B cell (primary cell): ENCODE results near the gene THRB. TPM values are rescaled to one million over a fixed set of nuclear protein-coding genes. Genes with fewer than 3 reads are reported as not detected.

Experiments
- ATAC-seq: fragments of 200-7000 bp; cut with Tn5 transposase; one replicate; pipeline ENCODE4 v1.10.0; 2021; ENCODE audit warnings: low read depth, mild to moderate bottlenecking, moderate number of reproducible peaks, moderate library complexity
- CTCF ChIA-PET: fragments of 350-600 bp; sonication (Branson Sonifier 250); formaldehyde crosslinking; loops from one replicate; lab custom pipeline; 2021; ENCODE audit warnings: antibody characterized with exemption, inconsistent platforms; lab: Charles Lee
- POLR2A ChIA-PET: fragments of 350-600 bp; sonication (Branson Sonifier 250); formaldehyde crosslinking; loops from one replicate; lab custom pipeline; 2021; ENCODE audit warnings: antibody characterized with exemption; lab: Charles Lee
- DNase-seq: peaks from one replicate; pipeline ENCODE4 v3.0.0; 2013
- H2AFZ ChIP-seq: 2 replicates; pipeline ENCODE4 v1.6.1; 2012; ENCODE audit warnings: mild to moderate bottlenecking, low read depth, low read length; ENCODE audit not compliant: insufficient read depth, poor library complexity, severe bottlenecking
- H3K27ac ChIP-seq, 2 donors: 1 replicate in 1 of 2; 2 replicates in 1 of 2; pipeline ENCODE4 v1.5.1; 2012 to 2013; ENCODE audit warnings: low read length in 2 of 2, mild to moderate bottlenecking in 2 of 2, moderate library complexity in 1 of 2
- H3K27me3 ChIP-seq, 4 experiments: fragments of 200-600 bp in 1 of 4; sonication (generic) in 1 of 4; replicated peaks in 1 of 4; 1 replicate in 2 of 4; 2 replicates in 2 of 4; pipeline versions ENCODE4 v1.6.1 to v1.7.0; 2013 to 2016; ENCODE audit warnings: low read length in 3 of 4, mild to moderate bottlenecking in 2 of 4, mixed read lengths in 1 of 4, moderate library complexity in 1 of 4; ENCODE audit not compliant: insufficient read depth in 4 of 4, control insufficient read depth in 3 of 4; ENCODE audit errors: control extremely low read depth in 1 of 4
- H3K36me3 ChIP-seq, 2 experiments: replicated peaks in 1 of 2; 1 replicate in 1 of 2; 2 replicates in 1 of 2; pipeline versions ENCODE4 v1.6.1 to v1.7.1; 2013; ENCODE audit warnings: low read length in 1 of 2; ENCODE audit not compliant: insufficient read depth in 2 of 2, control insufficient read depth in 1 of 2; ENCODE audit errors: control extremely low read depth in 1 of 2, extremely low read depth in 1 of 2
- H3K4me1 ChIP-seq, 2 donors: fragments of 200-600 bp in 1 of 2; sonication (generic) in 1 of 2; 1 replicate in 1 of 2; 2 replicates in 1 of 2; pipeline versions ENCODE4 v1.5.1 to v1.6.1; 2013 to 2017; ENCODE audit warnings: low read length in 2 of 2; ENCODE audit not compliant: control insufficient read depth in 2 of 2, insufficient read depth in 2 of 2
- H3K4me2 ChIP-seq: replicated peaks from 2 replicates; pipeline ENCODE3; 2012; ENCODE audit warnings: mild to moderate bottlenecking, low read depth, low read length; ENCODE audit not compliant: poor library complexity, severe bottlenecking
- H3K4me3 ChIP-seq, 5 experiments: fragments of 200-600 bp in 1 of 5; sonication (generic) in 1 of 5; 1 replicate in 3 of 5; 2 replicates in 2 of 5; pipeline versions ENCODE4 v1.5.1 to v1.7.0; 2011 to 2016; ENCODE audit warnings: low read length in 4 of 5, mild to moderate bottlenecking in 4 of 5, low read depth in 2 of 5, control low read depth in 1 of 5, moderate library complexity in 1 of 5; ENCODE audit not compliant: insufficient read depth in 1 of 5; ENCODE audit errors: control extremely low read depth in 1 of 5, extremely low read depth in 1 of 5
- H3K79me2 ChIP-seq: fragments of 200-600 bp; sonication (generic); one replicate; pipeline ENCODE4 v1.6.0; 2016; ENCODE audit warnings: low read length; ENCODE audit not compliant: control insufficient read depth, insufficient read depth
- H3K9ac ChIP-seq: fragments of 200-600 bp; sonication (generic); 2 replicates; pipeline ENCODE4 v1.6.1; 2017; ENCODE audit warnings: mild to moderate bottlenecking, low read length, moderate library complexity
- H3K9me3 ChIP-seq, 3 donors: one replicate each; pipeline versions ENCODE4 v1.6.1 to v1.7.1; 2013; ENCODE audit warnings: low read length in 2 of 3; ENCODE audit not compliant: control insufficient read depth in 2 of 3, insufficient read depth in 1 of 3; ENCODE audit errors: control extremely low read depth in 1 of 3
- H4K20me1 ChIP-seq: 2 replicates; pipeline ENCODE4 v1.6.0; 2012; ENCODE audit warnings: mild to moderate bottlenecking, low read length; ENCODE audit not compliant: insufficient read depth, control insufficient read depth, poor library complexity, severe bottlenecking
- H3K27ac Mint-ChIP-seq: one replicate; pipeline ENCODE4 v1.8.0; 2021; ENCODE audit warnings: mixed read lengths
- H3K27me3 Mint-ChIP-seq: one replicate; pipeline ENCODE4 v1.8.0; 2021; ENCODE audit warnings: mixed read lengths
- H3K4me1 Mint-ChIP-seq: one replicate; pipeline ENCODE4 v1.8.0; 2021; ENCODE audit warnings: mixed read lengths
- H3K4me3 Mint-ChIP-seq: one replicate; pipeline ENCODE4 v1.8.0; 2021; ENCODE audit warnings: mixed read lengths
- H3K9me3 Mint-ChIP-seq: one replicate; pipeline ENCODE4 v1.8.0; 2022; ENCODE audit warnings: mixed read lengths; ENCODE audit not compliant: insufficient read depth
- CTCF ChIP-seq: fragments of 200-600 bp; IDR thresholded peaks from one replicate; pipeline ENCODE4 v1.8.0; 2022; ENCODE audit warnings: antibody characterized with exemption, mild to moderate bottlenecking
- EZH2 ChIP-seq: IDR thresholded peaks from 2 replicates; pipeline ENCODE4 v1.6.1; 2012; ENCODE audit warnings: borderline replicate concordance, low read depth, mild to moderate bottlenecking, moderate library complexity, low read length; ENCODE audit not compliant: insufficient read depth, poor library complexity, severe bottlenecking
- WGBS: methylation state at CpG from one replicate; pipeline ENCODE4 v1.1.5; 2013; ENCODE audit warnings: missing lambda C conversion rate; ENCODE audit not compliant: insufficient coverage; 5-methylcytosine and 5-hydroxymethylcytosine counted together
- intact Hi-C: fragments of 100-400 bp; cut with micrococcal nuclease; formaldehyde crosslinking; loops from one replicate; pipeline ENCODE4 v1.10.0; 2022
- polyA plus RNA-seq: library from polyadenylated mRNA; depleted of rRNA; stranded (reverse); fragments of >200 nt; gene quantifications from 2 replicates; pipeline ENCODE4 v1.2.3, GENCODE V29; 2012
- total RNA-seq, 2 donors: library from RNA; stranded (reverse); fragments of 120-200 nt in 1 of 2; gene quantifications; 1 replicate in 1 of 2; 2 replicates in 1 of 2; pipeline versions ENCODE4 v1.2.3 to v1.2.4, GENCODE V29; 2013 to 2022

The THRB gene
- total and polyA plus RNA-seq, 2 donors (not counting 1 experiment from before 2014, with no cell fraction given), result 0.86 to 1.8 TPM

DNA sequence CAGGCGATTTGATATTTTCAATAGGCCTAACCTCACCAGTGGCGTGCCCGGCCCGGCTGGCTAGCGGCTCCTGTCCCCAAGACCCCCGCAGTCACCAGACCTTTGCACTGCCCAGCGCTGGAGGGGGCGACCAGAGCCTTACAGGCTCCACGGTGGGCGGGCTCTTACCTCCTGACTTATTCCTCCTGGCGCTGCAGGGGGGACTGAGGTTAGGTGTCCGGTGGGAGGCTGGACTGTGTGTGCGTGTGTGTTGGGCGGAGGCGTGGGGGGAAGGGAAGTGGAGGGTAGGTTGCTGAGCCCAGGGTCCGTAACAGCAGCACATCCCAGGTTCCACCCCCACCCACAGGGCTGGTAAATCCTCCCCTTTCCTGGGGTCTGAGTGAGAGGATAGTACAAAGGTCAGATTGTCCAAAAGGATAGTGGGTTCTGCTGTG, 27.5 kb upstream of the THRB start:
- no peaks in the 10 kb centered on the region for H3K36me3 ChIP-seq
- no peaks in the 10 kb centered on the region for H3K79me2 ChIP-seq
- H3K4me1 Mint-ChIP-seq, result peaks cover 28% of the 10 kb centered on the region
- no peak overlapping the region for H3K27ac ChIP-seq
- H3K9ac ChIP-seq, result peak overlapping the region; percentile 71
- 6% methylated on average over 11 of the region's 16 CpGs for WGBS
- H3K4me2 ChIP-seq, result peak overlapping the region; percentile 85
- peak overlapping the region in 4 of 5 experiments; percentile 58 to 73 (median 70) for H3K4me3 ChIP-seq
- peaks cover 21 to 28% of the 10 kb centered on the region in 2 donors for H3K4me1 ChIP-seq
- no peaks in the 10 kb centered on the region for H3K9me3 ChIP-seq
- H2AFZ ChIP-seq, result peak overlapping the region; percentile 91
- H3K27ac Mint-ChIP-seq, result peak overlapping the region; percentile 72
- CTCF ChIA-PET, result no interaction called here
- no peaks in the 10 kb centered on the region for H3K9me3 Mint-ChIP-seq
- intact Hi-C loops, result loop anchor here (2.0 kb wide), 1 partner anchor 15 kb away; no protein-coding TSS in a partner anchor
- DNase-seq, result no peak
- H4K20me1 ChIP-seq, result no peaks in the 10 kb centered on the region
- H3K27me3 ChIP-seq, result peaks cover 0 to 28% (median 15%) of the 10 kb centered on the region in 4 experiments
- H3K4me3 Mint-ChIP-seq, result peak overlapping the region; percentile 78
- H3K27me3 Mint-ChIP-seq, result peaks cover 23% of the 10 kb centered on the region
- ATAC-seq, result no peak
- TF ChIP-seq CTCF, result no peak
- no peak for TF ChIP-seq EZH2
- POLR2A ChIA-PET, result no interaction called here

DNA sequence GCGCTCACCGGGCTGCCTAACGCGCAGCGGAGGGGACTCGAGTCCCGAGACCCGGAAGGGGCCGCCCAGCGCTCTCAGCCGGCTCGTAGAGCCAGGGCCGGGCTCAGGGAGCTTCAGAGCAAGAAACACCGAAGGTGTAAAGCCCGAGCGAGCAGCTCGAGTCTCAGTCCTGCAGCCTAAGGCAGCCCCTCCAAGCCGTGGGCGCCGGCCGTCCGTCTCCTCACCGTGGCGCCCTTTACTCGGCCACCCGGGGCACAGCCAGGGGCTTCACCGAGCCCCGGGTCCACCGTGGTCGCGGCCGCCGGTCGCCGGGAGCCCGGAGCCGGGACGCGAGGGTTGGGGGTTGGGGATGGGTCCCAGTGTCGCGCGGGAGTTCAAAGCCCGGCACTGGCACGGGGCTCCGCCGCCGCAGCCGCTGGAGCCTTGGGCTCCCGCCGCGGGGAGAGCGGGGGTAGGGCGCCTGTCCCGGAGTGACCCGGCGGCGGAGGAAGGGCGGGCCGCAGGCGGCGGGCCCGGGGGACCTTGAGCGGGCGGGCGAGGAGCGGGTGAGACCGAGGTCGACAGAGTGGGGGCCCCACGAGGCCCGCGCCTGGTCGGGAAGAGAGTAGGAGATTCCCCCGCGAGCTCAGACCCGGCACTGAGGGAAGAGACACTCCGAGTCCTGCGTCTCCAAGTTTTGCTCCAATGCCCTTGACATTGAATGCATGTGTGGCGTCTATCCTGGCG, 26.9 kb upstream of the THRB start:
- H3K79me2 ChIP-seq, result no peaks in the 10 kb centered on the region
- ATAC-seq (peak; percentile 85), DNase-seq (peak; percentile 63)
- H3K9ac ChIP-seq, result peak overlapping the region; percentile 71
- H3K4me1 ChIP-seq, result peaks cover 21 to 28% of the 10 kb centered on the region in 2 donors
- peak overlapping the region; percentile 85 for H3K4me2 ChIP-seq
- TF ChIP-seq EZH2, result no peak
- no peak for TF ChIP-seq CTCF
- Mint-ChIP-seq H3K4me1 (peaks cover 28% of the 10 kb centered on the region), H3K27me3 (peaks cover 23% of the 10 kb centered on the region), H3K9me3 (no peaks in the 10 kb centered on the region), H3K27ac (no peak overlapping the region), H3K4me3 (peak overlapping the region; percentile 88)
- H3K36me3 ChIP-seq, result no peaks in the 10 kb centered on the region
- peak overlapping the region in 4 of 5 experiments; percentile 58 to 73 (median 70) for H3K4me3 ChIP-seq
- H3K9me3 ChIP-seq, result no peaks in the 10 kb centered on the region
- peaks cover 0 to 28% (median 16%) of the 10 kb centered on the region in 4 experiments for H3K27me3 ChIP-seq
- intact Hi-C loops, result loop anchor here (2.0 kb wide), 2 partner anchors 15 to 27 kb away; partner anchors contain the start of gene THRB
- peak overlapping the region; percentile 91 for H2AFZ ChIP-seq
- ChIA-PET CTCF (interaction anchor here (0.7 kb wide), 1 partner anchor 28 kb away, joined by 3 read pairs; no protein-coding TSS in a partner anchor), POLR2A (no interaction called here)
- WGBS, result under 1% methylated on average over 79 of the region's 79 CpGs
- H4K20me1 ChIP-seq, result no peaks in the 10 kb centered on the region
- peak overlapping the region in 1 of 2 donors; percentile 53 for H3K27ac ChIP-seq
